ENCODE measurements around the gene APP. TPM values are rescaled to one million over a fixed set of nuclear protein-coding genes. Genes with fewer than 3 reads are reported as not detected.
A peak's percentile ranks its signal among the peaks of the same experiment; 100 is the strongest.

Gene APP
- total and polyA plus RNA-seq, 12 donors: 106 to 434 (median 389) TPM

DNA sequence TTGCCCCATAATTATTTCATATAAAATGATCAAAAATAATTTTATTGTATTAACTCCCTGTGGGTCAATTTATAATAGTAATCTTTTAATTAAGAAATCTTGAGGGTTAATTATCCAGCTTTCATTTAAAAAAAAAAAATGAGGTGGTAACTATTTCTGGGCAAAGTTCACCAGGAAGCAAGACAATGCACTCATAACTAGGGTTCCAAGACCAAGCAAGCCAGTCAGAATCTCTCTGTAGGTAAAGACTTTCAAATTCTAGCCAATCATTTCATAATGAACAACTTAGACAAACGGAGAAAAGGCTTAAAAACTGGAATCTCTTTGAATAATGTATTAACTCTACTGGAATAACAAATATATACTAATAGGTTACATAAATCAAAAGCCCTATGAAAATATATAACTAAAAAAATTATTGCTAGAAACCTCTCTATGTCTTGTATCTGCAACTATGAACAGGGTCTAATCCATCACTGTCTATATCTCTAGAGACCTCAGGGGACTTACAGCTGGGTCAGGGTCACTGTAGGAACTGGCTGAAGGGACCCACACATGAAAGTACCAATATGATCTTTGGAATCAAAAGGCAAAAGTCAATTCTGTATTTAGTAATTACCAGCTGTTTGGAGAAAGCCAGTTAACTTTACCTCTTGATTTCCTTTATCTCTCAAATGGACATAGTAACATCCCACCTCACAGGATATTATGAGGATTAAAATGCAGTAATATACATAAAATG, 43.3 kb downstream of the APP start:
- Histone ChIP-seq H3K4me1 (peaks cover 18 to 95% (median 72%) of the 10 kb centered on the region in 9 donors), H3K27me3 (no peaks in the 10 kb centered on the region), H3K36me3 (no peaks in the 10 kb centered on the region), H3K4me3 (peak overlapping the region in 5 of 10 donors; percentile 1 to 30 (median 21)), H3K9me3 (no peaks in the 10 kb centered on the region), H3K27ac (peak overlapping the region in 7 of 10 donors; percentile 19 to 68 (median 37))
- intact Hi-C loops (cut with DNase I): loop anchor here in 2 of 10 donors (5.0 kb wide), 1 partner anchor 40 kb away; no protein-coding TSS in a partner anchor
- 64 to 67% methylated on average over 1 of the region's 1 CpG for WGBS, 2 donors
- TF ChIP-seq, protein P1, sequence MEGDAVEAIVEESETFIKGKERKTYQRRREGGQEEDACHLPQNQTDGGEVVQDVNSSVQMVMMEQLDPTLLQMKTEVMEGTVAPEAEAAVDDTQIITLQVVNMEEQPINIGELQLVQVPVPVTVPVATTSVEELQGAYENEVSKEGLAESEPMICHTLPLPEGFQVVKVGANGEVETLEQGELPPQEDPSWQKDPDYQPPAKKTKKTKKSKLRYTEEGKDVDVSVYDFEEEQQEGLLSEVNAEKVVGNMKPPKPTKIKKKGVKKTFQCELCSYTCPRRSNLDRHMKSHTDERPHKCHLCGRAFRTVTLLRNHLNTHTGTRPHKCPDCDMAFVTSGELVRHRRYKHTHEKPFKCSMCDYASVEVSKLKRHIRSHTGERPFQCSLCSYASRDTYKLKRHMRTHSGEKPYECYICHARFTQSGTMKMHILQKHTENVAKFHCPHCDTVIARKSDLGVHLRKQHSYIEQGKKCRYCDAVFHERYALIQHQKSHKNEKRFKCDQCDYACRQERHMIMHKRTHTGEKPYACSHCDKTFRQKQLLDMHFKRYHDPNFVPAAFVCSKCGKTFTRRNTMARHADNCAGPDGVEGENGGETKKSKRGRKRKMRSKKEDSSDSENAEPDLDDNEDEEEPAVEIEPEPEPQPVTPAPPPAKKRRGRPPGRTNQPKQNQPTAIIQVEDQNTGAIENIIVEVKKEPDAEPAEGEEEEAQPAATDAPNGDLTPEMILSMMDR (IDR thresholded peaks at IDR 0.05): no peak
- DNase-seq: no peak
- ATAC-seq: no peak

DNA sequence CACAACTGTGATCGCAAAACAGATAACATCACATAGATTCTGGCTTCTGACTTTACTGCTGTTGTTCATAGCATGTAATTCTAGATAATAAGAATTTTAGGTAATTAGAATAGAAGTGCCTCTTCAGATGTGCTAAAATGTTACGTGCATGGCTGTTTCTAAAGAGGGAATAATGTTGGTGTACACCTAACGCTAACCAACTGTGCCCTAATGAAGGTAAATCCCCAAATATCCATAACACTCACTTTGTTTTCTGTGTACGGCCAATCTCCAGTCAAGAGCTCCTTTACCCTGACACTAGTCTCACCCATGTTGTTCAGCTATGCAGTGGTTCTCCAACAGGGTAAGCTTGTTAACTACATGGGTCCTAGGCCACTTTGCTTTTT, 44.4 kb downstream of the APP start:
- no peaks in the 10 kb centered on the region for H3K36me3 ChIP-seq
- H3K4me3 ChIP-seq: no peak overlapping the region
- no peaks in the 10 kb centered on the region for H3K27me3 ChIP-seq
- no peak for ATAC-seq
- TF ChIP-seq, protein P1 (IDR thresholded peaks at IDR 0.05): no peak
- peaks cover 18 to 90% (median 72%) of the 10 kb centered on the region in 9 donors for H3K4me1 ChIP-seq
- WGBS, 2 donors: 78 to 91% methylated on average over 4 of the region's 4 CpGs
- DNase-seq: no peak
- H3K9me3 ChIP-seq: no peaks in the 10 kb centered on the region
- intact Hi-C loops (cut with DNase I): loop anchor here in 2 of 10 donors (5.0 kb wide), 1 partner anchor 41 kb away; no protein-coding TSS in a partner anchor
- H3K27ac ChIP-seq: no peak overlapping the region

DNA sequence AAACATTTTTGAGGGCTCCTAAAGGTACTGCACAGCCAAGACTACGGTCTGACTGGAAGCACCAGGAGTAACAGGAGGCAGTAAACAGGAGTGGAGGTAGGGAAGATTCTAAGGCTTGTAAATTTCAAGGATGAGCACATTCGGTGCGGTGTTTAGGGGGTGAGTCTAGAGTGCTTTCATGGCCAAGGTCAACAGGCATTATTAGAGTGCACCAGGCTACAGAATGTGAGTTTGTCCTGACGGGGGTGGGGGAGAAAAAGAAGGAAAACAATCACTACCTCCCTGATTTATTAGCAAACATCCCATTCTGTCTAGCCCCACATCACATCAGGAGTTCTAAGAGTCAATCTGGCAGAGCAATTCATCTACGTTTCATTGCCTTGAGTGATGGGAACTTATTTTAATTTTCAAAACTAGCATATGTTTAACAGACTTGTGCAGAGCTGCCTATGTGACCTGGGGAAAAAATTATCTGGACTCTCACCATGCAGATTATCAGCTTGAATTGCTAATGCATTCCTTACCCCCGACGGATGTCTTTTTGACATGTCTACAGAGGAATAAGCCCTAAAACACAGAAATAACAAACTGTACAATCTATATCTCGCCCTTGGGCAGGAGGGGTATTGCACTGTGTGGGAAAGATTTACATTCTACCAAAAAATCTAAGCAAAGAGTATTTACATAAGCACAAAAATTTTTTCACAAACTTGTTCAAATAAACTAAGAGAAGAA, 45.0 kb downstream of the APP start:
- no peak for DNase-seq
- TF ChIP-seq, protein P1 (IDR thresholded peaks at IDR 0.05): no peak
- Histone ChIP-seq H3K4me1 (peaks cover 18 to 87% (median 67%) of the 10 kb centered on the region in 9 donors), H3K27ac (peak overlapping the region in 5 of 10 donors; percentile 42 to 67 (median 57)), H3K9me3 (no peaks in the 10 kb centered on the region), H3K36me3 (no peaks in the 10 kb centered on the region), H3K4me3 (no peak overlapping the region), H3K27me3 (no peaks in the 10 kb centered on the region)
- ATAC-seq: peak in 2 of 8 donors; percentile 3 to 16
- intact Hi-C loops (cut with DNase I): loop anchor here in 2 of 10 donors (5.0 kb wide), 1 partner anchor 42 kb away; no protein-coding TSS in a partner anchor
- 57 to 68% methylated on average over 8 of the region's 8 CpGs for WGBS, 2 donors

DNA sequence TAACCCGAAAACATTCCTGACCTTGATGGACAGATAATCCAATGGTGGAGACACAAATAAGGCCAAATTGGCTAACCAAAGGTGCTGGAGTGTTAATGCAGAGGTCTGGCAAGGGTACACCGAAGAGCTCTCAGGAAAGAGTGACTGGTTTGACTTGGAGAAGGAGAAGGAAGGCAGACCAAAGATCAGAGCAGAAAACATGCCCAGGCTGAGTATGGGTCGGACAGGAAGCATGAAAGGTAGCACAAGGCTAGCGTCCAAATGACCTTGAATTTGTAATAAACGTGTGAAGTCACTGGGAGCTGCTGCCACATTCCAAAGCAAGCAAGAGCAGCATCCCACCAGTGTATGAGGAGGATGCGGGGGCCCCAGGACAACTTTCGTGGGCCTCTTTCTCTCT, 45.7 kb downstream of the APP start:
- peaks cover 18 to 80% (median 60%) of the 10 kb centered on the region in 9 donors for H3K4me1 ChIP-seq
- H3K9me3 ChIP-seq: no peaks in the 10 kb centered on the region
- no peaks in the 10 kb centered on the region for H3K27me3 ChIP-seq
- intact Hi-C loops (cut with DNase I): loop anchor here in 2 of 10 donors (5.0 kb wide), 1 partner anchor 42 kb away; no protein-coding TSS in a partner anchor
- DNase-seq (no peak), ATAC-seq (peak in 7 of 8 donors; percentile 27 to 53 (median 42))
- peak overlapping the region in 1 of 10 donors; percentile 9 for H3K4me3 ChIP-seq
- WGBS, 2 donors: 45 to 47% methylated on average over 7 of the region's 7 CpGs
- no peaks in the 10 kb centered on the region for H3K36me3 ChIP-seq
- H3K27ac ChIP-seq: peak overlapping the region in 8 of 10 donors; percentile 42 to 67 (median 60)
- TF ChIP-seq, protein P1 (IDR thresholded peaks at IDR 0.05): no peak
